ENCODE measurements around the gene TTLL8.

The TTLL8 gene

DNA sequence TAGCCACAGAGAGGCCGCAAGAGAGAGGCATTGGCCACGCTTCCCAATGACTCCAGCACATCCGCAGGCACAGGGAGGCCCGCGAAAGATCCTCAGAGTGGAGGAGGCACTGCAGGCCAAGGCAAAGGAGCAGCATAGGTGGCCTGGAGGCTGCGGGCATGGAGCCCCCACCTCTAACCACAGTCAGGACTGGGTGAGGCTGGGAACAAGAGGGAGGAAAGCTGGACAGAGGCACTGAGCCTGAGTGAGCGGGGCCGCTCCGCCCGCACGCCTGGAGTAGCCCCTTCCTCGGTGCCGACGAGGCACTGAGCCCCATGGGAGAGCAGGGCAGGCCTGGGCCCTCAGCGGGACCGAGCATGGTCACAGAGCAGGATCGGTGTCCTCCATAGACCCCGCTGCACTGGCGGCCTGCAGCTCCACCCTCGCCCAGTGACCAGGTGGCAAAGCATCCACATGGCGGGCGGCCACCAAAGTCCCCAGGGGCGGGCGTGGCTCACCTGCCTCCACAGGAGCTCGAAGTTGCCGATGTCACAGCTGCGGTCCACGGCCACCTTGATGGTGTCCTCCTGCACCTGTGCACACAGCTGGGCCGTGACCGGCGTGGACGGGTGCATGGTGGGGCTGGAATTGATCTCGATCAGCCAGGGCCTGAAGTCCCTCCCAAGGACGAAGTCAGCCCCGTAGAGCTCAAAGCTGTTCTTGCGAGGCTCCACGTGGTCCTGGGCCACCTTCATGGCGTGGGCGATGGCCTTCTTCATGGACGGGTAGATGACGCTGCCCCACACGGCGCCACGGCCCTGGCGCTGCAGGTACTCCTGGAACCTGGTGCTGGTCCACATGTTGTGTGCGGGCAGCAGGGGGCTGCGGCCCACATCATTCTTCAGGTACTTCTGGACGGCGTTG is 26.7 kb downstream of the TTLL8 start:
- in situ Hi-C loops (cut with MboI; ENCODE audit: low pct_unique_long_range_greater_than_20kb, low sequenced_read_pairs): loop anchor here (25.0 kb wide), 1 partner anchor 269 kb away; no protein-coding TSS in a partner anchor
- DNase-seq: no peak

GRCh38 chr22:50030297-50031188 is 27.6 kb downstream of the TTLL8 start:
- in situ Hi-C loops (cut with MboI; ENCODE audit: low pct_unique_long_range_greater_than_20kb, low sequenced_read_pairs): loop anchor here (25.0 kb wide), 1 partner anchor 268 kb away; no protein-coding TSS in a partner anchor
- peak; percentile 74 for DNase-seq

GRCh38 chr22:50027639-50028537 is 30.2 kb downstream of the TTLL8 start:
- DNase-seq: peak; percentile 23
- in situ Hi-C loops (cut with MboI; ENCODE audit: low pct_unique_long_range_greater_than_20kb, low sequenced_read_pairs): loop anchor here (25.0 kb wide), 1 partner anchor 266 kb away; no protein-coding TSS in a partner anchor

DNA sequence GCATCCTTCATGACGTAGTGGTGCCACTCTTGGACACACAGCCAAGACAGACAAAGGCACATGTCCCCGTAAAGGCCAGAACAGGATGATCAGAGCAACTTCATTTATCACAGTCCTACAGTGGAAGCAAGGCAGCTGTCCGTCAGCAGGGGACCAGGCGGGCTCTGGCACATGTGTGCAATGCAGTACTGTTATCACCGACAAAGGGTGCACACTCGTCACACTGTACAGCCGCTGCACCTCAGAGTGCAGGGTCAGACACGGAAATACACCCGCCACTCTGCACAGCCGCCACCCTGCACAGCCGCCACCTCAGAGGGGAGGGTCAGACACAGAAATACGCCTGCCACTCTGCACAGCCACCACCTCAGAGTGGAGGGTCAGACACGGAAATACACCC is 32.1 kb downstream of the TTLL8 start:
- no peak for DNase-seq
- in situ Hi-C loops (cut with MboI; ENCODE audit: low pct_unique_long_range_greater_than_20kb, low sequenced_read_pairs): loop anchor here (25.0 kb wide), 1 partner anchor 264 kb away; no protein-coding TSS in a partner anchor

DNA sequence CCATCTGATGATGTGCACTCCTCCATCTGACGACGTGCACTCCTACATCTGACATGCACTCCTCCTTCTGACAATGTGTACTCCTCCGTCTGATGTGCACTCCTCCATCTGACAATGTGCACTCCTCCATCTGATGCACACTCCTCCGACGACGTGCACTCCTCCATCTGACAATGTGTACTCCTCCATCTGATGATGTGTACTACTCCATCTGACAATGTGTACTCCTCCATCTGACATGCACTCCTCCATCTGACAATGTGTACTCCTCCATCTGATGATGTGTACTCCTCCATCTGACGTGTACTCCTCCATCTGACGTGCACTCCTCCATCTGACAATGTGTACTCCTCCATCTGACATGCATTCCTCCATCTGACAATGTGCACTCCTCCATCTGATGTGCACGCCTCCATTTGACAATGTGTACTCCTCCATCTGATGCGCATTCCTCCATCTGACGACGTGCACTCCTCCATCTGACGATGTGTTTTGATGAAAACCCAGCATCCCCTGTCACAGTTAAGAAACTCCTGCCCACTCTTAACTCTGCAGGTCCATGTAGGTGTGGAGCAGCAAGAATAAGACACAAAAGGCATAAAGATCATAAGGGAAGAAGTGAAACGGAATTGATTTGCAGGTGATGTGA is 35.8 kb downstream of the TTLL8 start:
- in situ Hi-C loops (cut with MboI; ENCODE audit: low pct_unique_long_range_greater_than_20kb, low sequenced_read_pairs): no loop called here

GRCh38 chr22:50020606-50021005 is 37.5 kb downstream of the TTLL8 start:
- in situ Hi-C loops (cut with MboI; ENCODE audit: low pct_unique_long_range_greater_than_20kb, low sequenced_read_pairs): no loop called here

More for the DNA sequence above, 35.8 kb downstream of the TTLL8 start:
- no peak for DNase-seq

GRCh38 chr22:50019316-50019715 is 38.8 kb downstream of the TTLL8 start:
- no peak for DNase-seq
- in situ Hi-C loops (cut with MboI; ENCODE audit: low pct_unique_long_range_greater_than_20kb, low sequenced_read_pairs): no loop called here

More at GRCh38 chr22:50020606-50021005, 37.5 kb downstream of the TTLL8 start:
- no peak for DNase-seq

DNA sequence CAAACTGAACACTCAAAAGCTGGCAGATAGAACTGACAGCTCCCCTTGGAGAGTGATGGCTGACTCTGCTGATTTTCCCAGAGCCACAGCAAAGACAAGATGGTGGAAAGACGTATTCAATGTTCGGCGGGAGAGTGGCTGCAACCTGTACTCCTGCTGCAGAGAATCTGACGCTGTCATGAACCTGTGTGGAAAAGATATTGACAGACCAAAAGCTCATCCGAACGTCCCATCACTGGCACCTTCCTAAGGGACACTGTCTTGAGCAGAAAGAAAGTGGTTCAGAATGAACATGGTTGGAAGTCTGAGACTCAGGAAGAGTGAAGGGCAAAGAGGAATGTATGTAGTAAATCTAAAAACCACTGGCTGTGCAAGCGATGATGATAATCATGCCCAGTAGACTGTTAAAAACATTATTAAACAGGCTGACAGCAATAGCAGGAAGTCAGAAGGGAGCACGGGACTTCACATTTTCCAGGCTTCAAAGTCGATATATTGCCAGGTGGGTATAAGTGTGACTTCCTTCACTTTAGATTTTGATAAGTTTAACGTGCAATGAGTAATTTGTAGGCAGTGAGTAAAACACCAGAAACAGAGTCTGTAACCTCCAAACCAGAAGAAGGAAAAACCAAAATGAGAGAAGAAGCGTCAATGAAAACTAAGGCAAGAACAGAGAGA is 39.4 kb downstream of the TTLL8 start:
- in situ Hi-C loops (cut with MboI; ENCODE audit: low pct_unique_long_range_greater_than_20kb, low sequenced_read_pairs): no loop called here
- DNase-seq: no peak

DNA sequence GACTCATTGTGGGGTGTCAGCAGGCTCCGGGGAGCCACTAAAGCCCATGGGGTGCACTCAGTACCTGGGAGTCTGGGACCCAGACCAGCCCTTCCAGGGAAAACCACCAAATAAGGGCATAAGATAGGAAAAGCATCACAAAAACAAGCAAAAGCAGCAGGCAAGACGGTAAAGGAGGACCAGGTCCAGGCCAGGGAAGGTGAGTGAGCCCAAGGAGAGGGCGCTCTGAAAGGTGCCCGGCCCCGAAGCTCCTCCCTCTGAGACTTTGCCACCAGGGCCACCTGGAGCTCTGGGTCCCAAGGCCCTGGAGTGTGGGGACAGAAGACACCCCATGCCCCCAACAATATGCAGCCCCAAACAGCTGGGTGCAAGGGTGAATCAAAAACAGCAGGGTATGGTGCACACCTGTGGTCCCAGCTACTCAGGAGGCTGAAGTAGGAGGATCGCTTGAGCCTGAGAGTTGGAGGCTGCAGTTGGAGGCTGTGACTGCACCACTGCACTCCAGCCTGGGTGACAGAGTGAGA is 40.3 kb downstream of the TTLL8 start:
- in situ Hi-C loops (cut with MboI; ENCODE audit: low pct_unique_long_range_greater_than_20kb, low sequenced_read_pairs): no loop called here
- DNase-seq: no peak

DNA sequence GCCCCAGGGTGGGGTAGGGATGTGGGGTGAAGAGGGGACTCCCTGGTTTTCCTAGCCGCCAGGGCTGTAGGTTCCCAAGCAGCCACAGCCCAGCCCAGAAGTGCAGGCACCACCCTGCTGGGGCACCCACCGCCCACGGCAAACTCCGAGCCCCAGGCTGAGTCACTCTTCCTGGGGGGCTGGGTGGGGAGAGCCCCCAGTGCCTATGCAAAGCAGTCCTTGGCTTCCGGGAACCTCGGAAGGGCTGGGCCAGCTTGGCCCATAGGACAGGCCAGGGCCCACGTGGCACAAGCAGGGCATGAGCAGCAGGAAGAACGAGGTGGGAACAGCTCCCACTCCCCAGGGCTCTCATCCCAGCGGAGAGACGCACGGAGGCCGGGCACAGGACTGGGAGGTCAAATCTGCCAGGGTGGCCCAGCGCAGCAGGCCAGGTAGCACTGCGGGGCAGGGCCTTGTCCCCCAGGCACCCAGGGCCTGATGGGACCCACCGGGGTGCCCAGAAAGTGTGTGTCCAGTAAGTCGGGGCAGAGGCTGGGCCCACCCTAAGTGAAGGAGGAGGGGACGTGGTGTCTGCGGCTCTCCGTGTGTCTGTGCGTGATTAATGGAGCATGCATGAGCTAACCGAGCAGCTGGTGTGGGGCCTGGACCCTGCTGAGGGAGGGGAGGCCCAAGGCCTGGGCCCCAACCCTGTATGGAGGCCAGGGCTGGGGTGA is 41.0 kb downstream of the TTLL8 start:
- in situ Hi-C loops (cut with MboI; ENCODE audit: low pct_unique_long_range_greater_than_20kb, low sequenced_read_pairs): no loop called here
- DNase-seq: no peak

DNA sequence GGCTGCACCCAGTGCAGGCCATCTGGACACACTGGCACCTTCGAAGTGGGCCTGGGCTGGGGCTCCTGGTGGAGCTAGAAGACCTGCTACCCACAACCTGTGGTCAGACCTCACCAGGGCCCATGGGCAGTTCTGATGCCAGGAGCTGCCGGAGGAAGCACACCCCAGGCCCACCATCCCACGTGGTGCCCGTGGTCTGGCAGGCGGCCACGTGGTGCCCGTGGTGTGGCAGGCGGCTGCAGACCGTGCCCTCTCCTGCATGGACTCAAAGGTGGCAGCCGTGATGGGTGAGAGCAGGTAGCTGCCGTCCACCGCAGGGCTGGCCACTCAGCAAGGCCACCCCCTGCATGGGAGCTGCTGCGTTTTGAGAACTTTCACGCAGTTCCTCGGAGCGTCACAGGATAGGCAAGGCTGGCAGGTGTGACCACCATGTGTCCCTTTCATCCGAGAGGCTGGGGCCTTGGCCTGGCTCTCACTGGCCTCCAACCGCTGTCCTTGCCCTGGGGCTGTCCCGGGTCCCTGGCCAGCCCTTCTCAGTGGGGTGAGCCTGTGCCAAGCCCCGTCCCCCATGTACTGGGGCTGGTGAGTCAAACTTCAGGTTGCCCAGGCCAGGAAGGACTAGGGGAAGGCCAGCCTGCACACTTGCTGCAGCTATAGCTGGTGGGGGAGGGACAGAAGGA is 41.6 kb downstream of the TTLL8 start:
- in situ Hi-C loops (cut with MboI; ENCODE audit: low pct_unique_long_range_greater_than_20kb, low sequenced_read_pairs): no loop called here
- DNase-seq: no peak

DNA sequence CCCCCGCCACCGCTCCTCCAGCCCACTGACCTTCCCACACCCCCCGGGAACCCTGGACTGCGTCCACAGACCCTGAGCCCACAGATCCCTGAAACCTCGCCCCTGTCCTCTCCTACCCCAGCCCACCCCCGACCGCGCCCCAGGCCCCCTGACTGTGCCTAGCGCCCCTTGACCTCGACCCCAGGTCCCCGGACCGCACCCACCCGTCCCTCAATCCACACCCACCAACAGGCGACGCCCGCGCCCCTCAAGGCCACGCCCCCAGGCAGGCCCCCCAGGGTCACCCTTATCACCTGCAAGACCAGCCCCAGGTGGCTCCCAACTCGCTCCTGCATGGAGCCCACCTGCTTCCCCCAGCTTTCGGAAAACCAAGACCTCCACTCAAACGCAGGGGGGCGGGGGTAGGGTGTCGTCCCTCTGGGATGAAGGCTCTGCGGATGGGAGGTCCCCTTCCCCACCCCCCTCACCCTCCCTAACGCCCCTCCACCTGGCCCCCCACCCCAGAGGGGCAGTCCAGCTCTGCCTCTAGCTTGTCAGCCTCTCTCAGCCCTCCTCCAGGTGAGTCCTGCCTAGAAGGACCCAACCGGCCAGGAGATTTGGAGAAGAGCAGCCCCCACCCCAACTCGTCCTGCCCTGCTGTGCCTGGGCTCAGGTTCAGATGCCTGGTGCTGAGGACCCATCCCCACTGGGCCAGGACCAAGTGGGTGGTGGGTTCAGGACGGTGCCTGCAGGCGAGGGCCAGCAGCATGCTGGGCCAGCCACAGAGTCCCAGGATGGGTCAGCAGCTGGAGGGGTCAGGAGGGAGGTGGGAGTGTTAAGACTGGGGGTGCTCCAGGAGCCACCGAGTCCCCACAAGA is 42.4 kb downstream of the TTLL8 start:
- no peak for DNase-seq
- in situ Hi-C loops (cut with MboI; ENCODE audit: low pct_unique_long_range_greater_than_20kb, low sequenced_read_pairs): no loop called here

GRCh38 chr22:50014655-50015401 is 43.3 kb downstream of the TTLL8 start:
- DNase-seq: no peak
- in situ Hi-C loops (cut with MboI; ENCODE audit: low pct_unique_long_range_greater_than_20kb, low sequenced_read_pairs): no loop called here

- no peak for DNase-seq
- in situ Hi-C loops (cut with MboI; ENCODE audit: low pct_unique_long_range_greater_than_20kb, low sequenced_read_pairs): no loop called here
Measured at GRCh38 chr22:50014053-50014501, 44.0 kb downstream of the TTLL8 start.
